ENCODE measurements around the gene AKR1C3.
"Not testable (repeated sequence)": the region's sequence is repeated elsewhere in the genome, so short reads cannot be mapped to it uniquely, and the experiment has no call there.

Gene AKR1C3

GRCh38 chr10:5088703-5089261 is 5.4 kb upstream of the AKR1C3 start:
- H3K4me3 ChIP-seq (ENCODE audit: insufficient read depth, low read depth, low read length): no peak overlapping the region
- no peaks in the 10 kb centered on the region for H3K9me3 ChIP-seq (ENCODE audit: control insufficient read depth, low read length)
- H3K4me1 ChIP-seq (ENCODE audit: control insufficient read depth, insufficient read depth, low read length): no peaks in the 10 kb centered on the region
- 92 to 100% methylated on average over 1 of the region's 2 CpGs for WGBS, 2 experiments
- no peaks in the 10 kb centered on the region for H3K36me3 ChIP-seq (ENCODE audit: control insufficient read depth, insufficient read depth, low read length)
- H3K27ac ChIP-seq (ENCODE audit: insufficient read depth, low read depth, low read length, poor library complexity, severe bottlenecking): no peak overlapping the region
- H3K27me3 ChIP-seq (ENCODE audit: control insufficient read depth, insufficient read depth, low read length, poor library complexity, severe bottlenecking): no peaks in the 10 kb centered on the region

- WGBS, 2 experiments: 69 to 72% methylated on average over 4 of the region's 4 CpGs
- no peak overlapping the region for H3K4me3 ChIP-seq (ENCODE audit: insufficient read depth, low read depth, low read length)
- H3K9me3 ChIP-seq (ENCODE audit: control insufficient read depth, low read length): no peaks in the 10 kb centered on the region
- H3K4me1 ChIP-seq (ENCODE audit: control insufficient read depth, insufficient read depth, low read length): no peaks in the 10 kb centered on the region
- H3K36me3 ChIP-seq (ENCODE audit: control insufficient read depth, insufficient read depth, low read length): no peaks in the 10 kb centered on the region
- H3K27me3 ChIP-seq (ENCODE audit: control insufficient read depth, insufficient read depth, low read length, poor library complexity, severe bottlenecking): no peaks in the 10 kb centered on the region
- H3K27ac ChIP-seq (ENCODE audit: insufficient read depth, low read depth, low read length, poor library complexity, severe bottlenecking): no peak overlapping the region
Measured at GRCh38 chr10:5089865-5090264, 4.3 kb upstream of the AKR1C3 start.

- H3K27me3 ChIP-seq (ENCODE audit: control insufficient read depth, insufficient read depth, low read length, poor library complexity, severe bottlenecking): no peaks in the 10 kb centered on the region
- H3K27ac ChIP-seq (ENCODE audit: insufficient read depth, low read depth, low read length, poor library complexity, severe bottlenecking): no peak overlapping the region
- H3K9me3 ChIP-seq (ENCODE audit: control insufficient read depth, low read length): no peaks in the 10 kb centered on the region
- no peak overlapping the region for H3K4me3 ChIP-seq (ENCODE audit: insufficient read depth, low read depth, low read length)
- H3K4me1 ChIP-seq (ENCODE audit: control insufficient read depth, insufficient read depth, low read length): no peaks in the 10 kb centered on the region
- no peaks in the 10 kb centered on the region for H3K36me3 ChIP-seq (ENCODE audit: control insufficient read depth, insufficient read depth, low read length)
Measured at GRCh38 chr10:5090551-5090950, 3.7 kb upstream of the AKR1C3 start.

- Histone ChIP-seq H3K9me3 (ENCODE audit: control insufficient read depth, low read length) (no peaks in the 10 kb centered on the region), H3K36me3 (ENCODE audit: control insufficient read depth, insufficient read depth, low read length) (no peaks in the 10 kb centered on the region), H3K4me1 (ENCODE audit: control insufficient read depth, insufficient read depth, low read length) (no peaks in the 10 kb centered on the region), H3K4me3 (ENCODE audit: insufficient read depth, low read depth, low read length) (no peak overlapping the region), H3K27me3 (ENCODE audit: control insufficient read depth, insufficient read depth, low read length, poor library complexity, severe bottlenecking) (no peaks in the 10 kb centered on the region), H3K27ac (ENCODE audit: insufficient read depth, low read depth, low read length, poor library complexity, severe bottlenecking) (no peak overlapping the region)
- 90 to 94% methylated on average over 3 of the region's 3 CpGs for WGBS, 2 experiments
Measured at GRCh38 chr10:5091196-5091595, 3.0 kb upstream of the AKR1C3 start.

- 86% methylated on average over 1 of the region's 2 CpGs; no CpG with 5 or more reads in 1 of the 2 experiments for WGBS, 2 experiments
Measured at GRCh38 chr10:5092375-5092774, 1.8 kb upstream of the AKR1C3 start.

GRCh38 chr10:5092848-5093790 is 1.1 kb upstream of the AKR1C3 start:
- Histone ChIP-seq H3K9me3 (ENCODE audit: control insufficient read depth, low read length) (no peaks in the 10 kb centered on the region), H3K4me1 (ENCODE audit: control insufficient read depth, insufficient read depth, low read length) (no peaks in the 10 kb centered on the region), H3K27ac (ENCODE audit: insufficient read depth, low read depth, low read length, poor library complexity, severe bottlenecking) (no peak overlapping the region), H3K36me3 (ENCODE audit: control insufficient read depth, insufficient read depth, low read length) (no peaks in the 10 kb centered on the region), H3K4me3 (ENCODE audit: insufficient read depth, low read depth, low read length) (no peak overlapping the region), H3K27me3 (ENCODE audit: control insufficient read depth, insufficient read depth, low read length, poor library complexity, severe bottlenecking) (no peaks in the 10 kb centered on the region)
- WGBS, 2 experiments: 84 to 92% methylated on average over 3 to 5 of the region's 6 CpGs

More at GRCh38 chr10:5092375-5092774, 1.8 kb upstream of the AKR1C3 start:
- no peaks in the 10 kb centered on the region for H3K9me3 ChIP-seq (ENCODE audit: control insufficient read depth, low read length)
- H3K27ac ChIP-seq (ENCODE audit: insufficient read depth, low read depth, low read length, poor library complexity, severe bottlenecking): no peak overlapping the region
- H3K36me3 ChIP-seq (ENCODE audit: control insufficient read depth, insufficient read depth, low read length): no peaks in the 10 kb centered on the region
- H3K4me3 ChIP-seq (ENCODE audit: insufficient read depth, low read depth, low read length): no peak overlapping the region
- H3K4me1 ChIP-seq (ENCODE audit: control insufficient read depth, insufficient read depth, low read length): no peaks in the 10 kb centered on the region
- no peaks in the 10 kb centered on the region for H3K27me3 ChIP-seq (ENCODE audit: control insufficient read depth, insufficient read depth, low read length, poor library complexity, severe bottlenecking)

GRCh38 chr10:5095687-5096086 is 1.5 kb downstream of the AKR1C3 start:
- Histone ChIP-seq H3K36me3 (ENCODE audit: control insufficient read depth, insufficient read depth, low read length) (no peaks in the 10 kb centered on the region), H3K9me3 (ENCODE audit: control insufficient read depth, low read length) (no peaks in the 10 kb centered on the region), H3K4me1 (ENCODE audit: control insufficient read depth, insufficient read depth, low read length) (no peaks in the 10 kb centered on the region), H3K27me3 (ENCODE audit: control insufficient read depth, insufficient read depth, low read length, poor library complexity, severe bottlenecking) (no peaks in the 10 kb centered on the region), H3K27ac (ENCODE audit: insufficient read depth, low read depth, low read length, poor library complexity, severe bottlenecking) (no peak overlapping the region), H3K4me3 (ENCODE audit: insufficient read depth, low read depth, low read length) (no peak overlapping the region)
- WGBS, 2 experiments: 94 to 98% methylated on average over 3 of the region's 4 CpGs

- no peaks in the 10 kb centered on the region for H3K4me1 ChIP-seq (ENCODE audit: control insufficient read depth, insufficient read depth, low read length)
- H3K27ac ChIP-seq (ENCODE audit: insufficient read depth, low read depth, low read length, poor library complexity, severe bottlenecking): no peak overlapping the region
- WGBS, 2 experiments: 70 to 73% methylated on average over 2 of the region's 2 CpGs
- H3K4me3 ChIP-seq (ENCODE audit: insufficient read depth, low read depth, low read length): no peak overlapping the region
- no peaks in the 10 kb centered on the region for H3K9me3 ChIP-seq (ENCODE audit: control insufficient read depth, low read length)
- no peaks in the 10 kb centered on the region for H3K36me3 ChIP-seq (ENCODE audit: control insufficient read depth, insufficient read depth, low read length)
- H3K27me3 ChIP-seq (ENCODE audit: control insufficient read depth, insufficient read depth, low read length, poor library complexity, severe bottlenecking): no peaks in the 10 kb centered on the region
Measured at GRCh38 chr10:5096108-5096507, 1.9 kb downstream of the AKR1C3 start.

GRCh38 chr10:5102479-5102878 is 8.3 kb downstream of the AKR1C3 start:
- H3K4me3 ChIP-seq (ENCODE audit: insufficient read depth, low read depth, low read length); H3K27ac ChIP-seq (ENCODE audit: insufficient read depth, low read depth, low read length, poor library complexity, severe bottlenecking); H3K9me3 ChIP-seq (ENCODE audit: control insufficient read depth, low read length); H3K27me3 ChIP-seq (ENCODE audit: control insufficient read depth, insufficient read depth, low read length, poor library complexity, severe bottlenecking); H3K36me3 ChIP-seq (ENCODE audit: control insufficient read depth, insufficient read depth, low read length); H3K4me1 ChIP-seq (ENCODE audit: control insufficient read depth, insufficient read depth, low read length): not testable (repeated sequence)
- WGBS, 2 experiments: 75% methylated on average over 3 of the region's 11 CpGs

- H3K27ac ChIP-seq (ENCODE audit: insufficient read depth, low read depth, low read length, poor library complexity, severe bottlenecking): no peak overlapping the region
- H3K4me1 ChIP-seq (ENCODE audit: control insufficient read depth, insufficient read depth, low read length): no peaks in the 10 kb centered on the region
- 94% methylated on average over 2 of the region's 2 CpGs for WGBS, 2 experiments
- H3K36me3 ChIP-seq (ENCODE audit: control insufficient read depth, insufficient read depth, low read length): no peaks in the 10 kb centered on the region
- H3K27me3 ChIP-seq (ENCODE audit: control insufficient read depth, insufficient read depth, low read length, poor library complexity, severe bottlenecking): no peaks in the 10 kb centered on the region
- no peak overlapping the region for H3K4me3 ChIP-seq (ENCODE audit: insufficient read depth, low read depth, low read length)
- no peaks in the 10 kb centered on the region for H3K9me3 ChIP-seq (ENCODE audit: control insufficient read depth, low read length)
Measured at GRCh38 chr10:5103481-5103880, 9.3 kb downstream of the AKR1C3 start.
